ENCODE data around the gene EEIG2.

- TF ChIP-seq LEF1 (IDR thresholded peaks at IDR 0.05; ENCODE audit: borderline replicate concordance), result no peak
- TF ChIP-seq CTBP1 (IDR thresholded peaks at IDR 0.05; ENCODE audit: borderline replicate concordance), result no peak
- TF ChIP-seq TARDBP (IDR thresholded peaks at IDR 0.05), result no peak
- no peak for TF ChIP-seq SP1 (IDR thresholded peaks at IDR 0.05)
- no peak for TF ChIP-seq BHLHE40 (IDR thresholded peaks at IDR 0.05; ENCODE audit: borderline replicate concordance)
- TF ChIP-seq PKNOX1 (IDR thresholded peaks at IDR 0.05), result no peak
- no peak for TF ChIP-seq ZNF384 (IDR thresholded peaks at IDR 0.05)
- TF ChIP-seq FOXA1 (IDR thresholded peaks at IDR 0.05), result no peak
- no peak for TF ChIP-seq SUZ12 (IDR thresholded peaks at IDR 0.05)
- TF ChIP-seq FOXK2 (IDR thresholded peaks at IDR 0.05), result no peak
These were observed 12.3 kb downstream of the EEIG2 start for GRCh38 chr1:108572182-108572581.

Measured in HEK293T (cell line).